ENCODE measurements around the gene ACD. TPM values are rescaled to one million over a fixed set of nuclear protein-coding genes. Genes with fewer than 3 reads are reported as not detected.

Gene ACD
- total and polyA plus RNA-seq, 9 of the 15 experiments (the other 6 are each of a cell fraction or from before 2014, with no cell fraction given): 4.2 to 47.4 (median 19.2) TPM

- TF ChIP-seq MXI1 (IDR thresholded peaks at IDR 0.05; ENCODE audit: low read depth, low read length): no peak
- TF ChIP-seq ARHGAP35 (IDR thresholded peaks at IDR 0.05; ENCODE audit: partially characterized antibody): no peak
- no peak for TF ChIP-seq SNAPC5 (CRISPR knock-in tag; IDR thresholded peaks at IDR 0.05)
- TF ChIP-seq NONO (IDR thresholded peaks at IDR 0.05; ENCODE audit: low read depth in 2 of 2, low read length in 1 of 2): no peak
- TF ChIP-seq, protein P1, sequence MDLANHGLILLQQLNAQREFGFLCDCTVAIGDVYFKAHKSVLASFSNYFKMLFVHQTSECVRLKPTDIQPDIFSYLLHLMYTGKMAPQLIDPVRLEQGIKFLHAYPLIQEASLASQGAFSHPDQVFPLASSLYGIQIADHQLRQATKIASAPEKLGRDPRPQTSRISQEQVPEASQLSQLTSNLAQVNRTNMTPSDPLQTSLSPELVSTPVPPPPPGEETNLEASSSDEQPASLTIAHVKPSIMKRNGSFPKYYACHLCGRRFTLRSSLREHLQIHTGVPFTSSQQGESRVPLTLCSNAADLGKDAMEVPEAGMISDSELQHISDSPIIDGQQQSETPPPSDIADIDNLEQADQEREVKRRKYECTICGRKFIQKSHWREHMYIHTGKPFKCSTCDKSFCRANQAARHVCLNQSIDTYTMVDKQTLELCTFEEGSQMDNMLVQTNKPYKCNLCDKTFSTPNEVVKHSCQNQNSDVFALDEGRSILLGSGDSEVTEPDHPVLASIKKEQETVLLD (IDR thresholded peaks at IDR 0.05): peak; percentile 93
- no peak for TF ChIP-seq BRCA1 (IDR thresholded peaks at IDR 0.05)
- no peak for TF ChIP-seq BRCA1 (CRISPR knock-in tag; IDR thresholded peaks at IDR 0.05)
- no peak for TF ChIP-seq CREBBP (IDR thresholded peaks at IDR 0.05; ENCODE audit: low read depth, low read length)
- TF ChIP-seq CHD1 (IDR thresholded peaks at IDR 0.05; ENCODE audit: low read length): peak; percentile 16
- TF ChIP-seq NFE2L1 (tag; IDR thresholded peaks at IDR 0.05; ENCODE audit: borderline replicate concordance, low read depth): no peak
- no peak for TF ChIP-seq E2F3 (CRISPR knock-in tag; IDR thresholded peaks at IDR 0.05)
- no peak for TF ChIP-seq BRF2 (IDR thresholded peaks at IDR 0.05; ENCODE audit: borderline replicate concordance, insufficient read depth, insufficient read length)
- TF ChIP-seq ZFX (CRISPR knock-in tag; IDR thresholded peaks at IDR 0.05): peak; percentile 75
- TF ChIP-seq ZNF143 (CRISPR knock-in tag; IDR thresholded peaks at IDR 0.05): no peak; the same call in 1 of the 2 replicates
- no peak for TF ChIP-seq ZZZ3 (IDR thresholded peaks at IDR 0.05)
- no peak for TF ChIP-seq ZNF707 (CRISPR knock-in tag; conservative IDR thresholded peaks at IDR 0.05)
- no peak for TF ChIP-seq ZNF41 (CRISPR knock-in tag; conservative IDR thresholded peaks at IDR 0.05)
- TF ChIP-seq TEAD2 (tag; IDR thresholded peaks at IDR 0.05): no peak
- no peak for TF ChIP-seq LEF1 (IDR thresholded peaks at IDR 0.05)
- no peak for TF ChIP-seq SLC30A9 (CRISPR knock-in tag; IDR thresholded peaks at IDR 0.05)
- no peak for TF ChIP-seq PCBP1 (IDR thresholded peaks at IDR 0.05; ENCODE audit: low read depth, low read length, poor library complexity, severe bottlenecking)
- TF ChIP-seq HMGXB4 (CRISPR knock-in tag; IDR thresholded peaks at IDR 0.05): no peak; the same call in 1 of the 2 replicates
- no peak for TF ChIP-seq BHLHE40 (IDR thresholded peaks at IDR 0.05; ENCODE audit: low read length)
- no peak for TF ChIP-seq FOS (IDR thresholded peaks at IDR 0.05; ENCODE audit: extremely low read depth, insufficient read length)
- no peak for TF ChIP-seq NR2C1 (IDR thresholded peaks at IDR 0.05)
- no peak for TF ChIP-seq NR2C1 (tag; IDR thresholded peaks at IDR 0.05)
These were observed at the start of gene ACD (continued) for GRCh38 chr16:67659675-67660563.

All from K562 (cell line).